Esophagus squamous epithelium (tissue), 5 donors: ENCODE results near the gene BCL7C. TPM values are rescaled to one million over a fixed set of nuclear protein-coding genes. Genes with fewer than 3 reads are reported as not detected.
"Not testable (repeated sequence)": the region's sequence is repeated elsewhere in the genome, so short reads cannot be mapped to it uniquely, and the experiment has no call there.

Experiments
- DNase-seq: peaks from one replicate; lab custom pipeline; 2025; lab: John Stamatoyannopoulos, UW
- H3K27ac ChIP-seq, 4 donors: fragments of 200-600 bp; sonication (generic); one replicate each; pipeline ENCODE4 v1.5.1; 2016 to 2019; ENCODE audit warnings: mild to moderate bottlenecking in 1 of 4
- H3K27me3 ChIP-seq, 4 donors: fragments of 200-600 bp; sonication (generic); 1 replicate in 3 of 4; 2 replicates in 1 of 4; pipeline versions ENCODE4 v1.5.1 to v1.6.0; 2017 to 2021; ENCODE audit warnings: antibody characterized with exemption in 1 of 4
- H3K36me3 ChIP-seq, 3 donors: fragments of 200-600 bp; sonication (generic); one replicate each; pipeline ENCODE4 v1.5.1; 2016 to 2019
- H3K4me1 ChIP-seq, 3 donors: fragments of 200-600 bp; sonication (generic); one replicate each; pipeline ENCODE4 v1.5.1; 2017 to 2019
- H3K4me3 ChIP-seq, 4 donors: fragments of 200-600 bp; sonication (generic); 1 replicate in 3 of 4; 2 replicates in 1 of 4; pipeline ENCODE4 v1.5.1; 2016 to 2019; ENCODE audit warnings: mild to moderate bottlenecking in 2 of 4, moderate library complexity in 1 of 4
- H3K9me3 ChIP-seq, 3 donors: fragments of 200-600 bp; sonication (generic); one replicate each; pipeline ENCODE4 v1.5.1; 2016 to 2019
- POLR2A ChIP-seq, 4 donors: fragments of 450-650 bp; IDR thresholded peaks; one replicate each; pipeline ENCODE4 v1.6.1; 2017; ENCODE audit warnings: antibody characterized with exemption in 4 of 4, mild to moderate bottlenecking in 4 of 4, moderate library complexity in 3 of 4
- WGBS, 2 donors: methylation state at CpG; one replicate each; pipeline ENCODE4 v1.1.5; 2018; 5-methylcytosine and 5-hydroxymethylcytosine counted together
- intact Hi-C: fragments of 100-400 bp; cut with DNase I; formaldehyde crosslinking; loops from one replicate; pipeline ENCODE4 v1.15.0; 2022
- total RNA-seq, 4 donors: library from RNA; depleted of rRNA; stranded (reverse); fragments of >200 nt; gene quantifications; one replicate each; pipeline ENCODE4 v1.1.0, GENCODE V29; 2016
- TF ChIP-seq, protein P1 (sequence below), 6 experiments: fragments of 450-650 bp in 4 of 6; fragments of 200-600 bp in 2 of 6; sonication (generic) in 2 of 6; IDR thresholded peaks; one replicate each; pipeline ENCODE4 v1.5.1; 2016 to 2019; ENCODE audit warnings: antibody characterized with exemption in 6 of 6, mild to moderate bottlenecking in 4 of 6, moderate library complexity in 4 of 6
- donor health status: DM: yes; HTN: yes; CAD: no.

The BCL7C gene
- total RNA-seq, 4 donors from 2014 or later, result 16.2 to 41.4 (median 25.8) TPM

GRCh38 chr16:30874821-30875717 lies 18.8 kb downstream of the BCL7C start:
- peak in 3 of 4 donors; percentile 46 to 89 (median 80) for TF ChIP-seq POLR2A (IDR thresholded peaks at IDR 0.05)
- TF ChIP-seq, protein P1, sequence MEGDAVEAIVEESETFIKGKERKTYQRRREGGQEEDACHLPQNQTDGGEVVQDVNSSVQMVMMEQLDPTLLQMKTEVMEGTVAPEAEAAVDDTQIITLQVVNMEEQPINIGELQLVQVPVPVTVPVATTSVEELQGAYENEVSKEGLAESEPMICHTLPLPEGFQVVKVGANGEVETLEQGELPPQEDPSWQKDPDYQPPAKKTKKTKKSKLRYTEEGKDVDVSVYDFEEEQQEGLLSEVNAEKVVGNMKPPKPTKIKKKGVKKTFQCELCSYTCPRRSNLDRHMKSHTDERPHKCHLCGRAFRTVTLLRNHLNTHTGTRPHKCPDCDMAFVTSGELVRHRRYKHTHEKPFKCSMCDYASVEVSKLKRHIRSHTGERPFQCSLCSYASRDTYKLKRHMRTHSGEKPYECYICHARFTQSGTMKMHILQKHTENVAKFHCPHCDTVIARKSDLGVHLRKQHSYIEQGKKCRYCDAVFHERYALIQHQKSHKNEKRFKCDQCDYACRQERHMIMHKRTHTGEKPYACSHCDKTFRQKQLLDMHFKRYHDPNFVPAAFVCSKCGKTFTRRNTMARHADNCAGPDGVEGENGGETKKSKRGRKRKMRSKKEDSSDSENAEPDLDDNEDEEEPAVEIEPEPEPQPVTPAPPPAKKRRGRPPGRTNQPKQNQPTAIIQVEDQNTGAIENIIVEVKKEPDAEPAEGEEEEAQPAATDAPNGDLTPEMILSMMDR (IDR thresholded peaks at IDR 0.05), result no peak
- intact Hi-C loops, result no loop called here
- WGBS, 2 donors, result 0 to 1% methylated on average over 18 to 28 of the region's 85 CpGs
- Histone ChIP-seq H3K4me3 (peak overlapping the region; percentile 79 to 92 (median 87)), H3K9me3 (no peaks in the 10 kb centered on the region), H3K4me1 (peaks cover 16 to 43% (median 20%) of the 10 kb centered on the region in 3 donors), H3K27me3 (no peaks in the 10 kb centered on the region), H3K27ac (peak overlapping the region; percentile 92 to 96 (median 94)), H3K36me3 (peaks cover 0 to 28% (median 0%) of the 10 kb centered on the region in 3 donors)
- peak; percentile 50 for DNase-seq

DNA sequence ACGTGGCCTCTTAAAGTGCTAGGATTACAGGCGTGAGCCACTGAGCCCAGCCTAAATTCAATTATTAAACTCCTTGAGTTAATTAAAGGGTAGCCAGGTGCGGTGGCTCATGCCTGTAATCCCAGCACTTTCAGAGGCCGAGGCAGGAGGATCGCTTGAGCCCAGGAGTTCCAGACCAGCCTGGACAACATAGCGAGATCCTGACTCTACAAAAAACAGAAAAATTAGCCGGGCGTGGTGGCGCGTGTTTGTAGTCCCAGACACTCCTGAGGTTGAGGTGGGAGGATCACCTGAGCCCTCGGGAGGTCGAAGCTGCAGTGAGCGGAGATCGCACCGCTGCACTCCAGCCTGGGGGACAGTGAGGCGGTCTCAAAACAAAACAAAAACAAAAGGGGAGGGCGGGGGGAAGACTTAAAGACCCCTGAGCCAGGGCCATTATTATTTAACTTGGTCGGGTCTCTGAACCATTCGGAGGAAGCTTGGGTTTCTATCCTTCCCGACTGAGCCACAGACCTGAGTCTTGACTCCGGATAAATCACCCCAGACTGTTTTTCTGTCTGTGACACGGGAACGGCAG lies 19.5 kb downstream of the BCL7C start:
- H3K4me1 ChIP-seq, result peaks cover 16 to 43% (median 20%) of the 10 kb centered on the region in 3 donors
- 17 to 24% methylated on average over 18 to 22 of the region's 23 CpGs for WGBS, 2 donors
- intact Hi-C loops, result no loop called here
- peak overlapping the region; percentile 79 to 92 (median 87) for H3K4me3 ChIP-seq
- peaks cover 0 to 21% (median 0%) of the 10 kb centered on the region in 3 donors for H3K36me3 ChIP-seq
- H3K27ac ChIP-seq, result peak overlapping the region; percentile 92 to 96 (median 94)
- no peaks in the 10 kb centered on the region for H3K9me3 ChIP-seq
- H3K27me3 ChIP-seq, result no peaks in the 10 kb centered on the region
- DNase-seq, result no peak
- TF ChIP-seq, protein P1 (IDR thresholded peaks at IDR 0.05), result no peak
- TF ChIP-seq POLR2A (IDR thresholded peaks at IDR 0.05), result no peak

DNA sequence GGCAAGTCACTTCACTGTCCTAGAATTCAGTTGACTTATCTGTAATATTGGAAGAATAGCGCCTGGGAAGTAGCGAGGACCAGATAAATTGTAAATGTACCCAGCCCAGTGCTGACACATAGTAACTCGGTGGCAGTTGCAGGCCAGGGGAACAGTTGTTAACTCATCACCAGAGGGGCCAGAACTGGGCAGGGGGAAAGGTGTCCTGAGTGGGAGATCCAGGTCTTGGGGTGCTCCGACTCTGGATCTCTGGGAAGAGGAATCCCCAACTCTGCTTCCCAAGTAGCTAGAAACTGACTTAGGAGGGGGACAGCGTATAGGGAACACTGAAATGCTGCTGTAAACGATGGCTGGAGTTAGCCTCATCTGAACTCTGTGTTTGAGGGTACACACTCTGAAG lies 23.0 kb downstream of the BCL7C start:
- H3K9me3 ChIP-seq, result no peaks in the 10 kb centered on the region
- intact Hi-C loops, result no loop called here
- no peak overlapping the region for H3K4me3 ChIP-seq
- H3K36me3 ChIP-seq, result peaks cover 0 to 9% (median 0%) of the 10 kb centered on the region in 3 donors
- H3K4me1 ChIP-seq, result peaks cover 4 to 20% (median 8%) of the 10 kb centered on the region in 3 donors
- no peak overlapping the region for H3K27ac ChIP-seq
- no peak for DNase-seq
- no peak for TF ChIP-seq POLR2A (IDR thresholded peaks at IDR 0.05)
- TF ChIP-seq, protein P1 (IDR thresholded peaks at IDR 0.05), result no peak
- 96% methylated on average over 6 of the region's 6 CpGs for WGBS, 2 donors
- no peaks in the 10 kb centered on the region for H3K27me3 ChIP-seq

DNA sequence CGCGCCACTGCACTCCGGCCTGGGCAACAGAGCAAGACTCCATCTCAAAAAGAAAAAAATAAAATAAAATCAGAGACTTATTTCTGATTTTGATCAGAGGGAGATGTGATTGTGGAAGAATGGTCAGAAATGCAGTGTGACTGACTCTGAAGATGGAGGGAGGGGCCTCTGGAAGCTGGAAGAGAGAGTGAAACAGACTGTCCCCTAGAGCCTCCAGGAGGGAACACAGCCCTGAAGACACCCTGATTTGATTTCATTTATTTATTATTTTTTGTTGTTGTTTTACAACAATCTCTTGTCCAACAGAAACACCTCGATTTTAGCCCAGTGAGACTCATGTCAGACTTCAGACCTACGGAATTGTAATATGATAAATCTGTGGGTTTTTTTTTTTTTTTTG lies 26.1 kb downstream of the BCL7C start:
- intact Hi-C loops, result no loop called here
- TF ChIP-seq, protein P1 (IDR thresholded peaks at IDR 0.05), result peak in 1 of 6 experiments; percentile 21
- no peak for TF ChIP-seq POLR2A (IDR thresholded peaks at IDR 0.05)
- no peaks in the 10 kb centered on the region for H3K4me1 ChIP-seq
- WGBS, 2 donors, result 84 to 90% methylated on average over 5 of the region's 5 CpGs
- H3K27ac ChIP-seq, result no peak overlapping the region
- H3K36me3 ChIP-seq, result peaks cover 0 to 9% (median 0%) of the 10 kb centered on the region in 3 donors
- no peak overlapping the region for H3K4me3 ChIP-seq
- no peaks in the 10 kb centered on the region for H3K27me3 ChIP-seq
- DNase-seq, result no peak
- H3K9me3 ChIP-seq, result no peaks in the 10 kb centered on the region

DNA sequence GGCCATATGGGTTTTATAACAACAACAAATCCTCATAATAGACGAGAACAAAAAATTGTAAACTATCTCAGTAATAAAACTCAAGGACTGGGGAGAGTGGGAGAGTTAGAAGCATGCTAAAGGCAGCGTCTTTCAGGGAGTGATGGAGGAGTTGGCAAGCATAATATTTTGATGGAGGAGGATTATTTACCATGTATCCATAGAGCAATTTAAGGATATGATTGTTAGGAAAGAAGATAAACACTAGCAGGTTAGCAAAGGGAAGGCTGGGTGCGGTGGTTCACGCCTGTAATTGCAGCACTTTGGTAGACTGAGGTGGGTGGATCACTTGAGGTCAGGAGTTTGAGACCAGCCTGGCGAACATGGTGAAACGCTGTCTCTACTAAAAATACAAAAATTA lies 27.8 kb downstream of the BCL7C start:
- Histone ChIP-seq H3K4me3 (no peak overlapping the region), H3K27ac (no peak overlapping the region), H3K36me3 (no peaks in the 10 kb centered on the region), H3K27me3 (no peaks in the 10 kb centered on the region), H3K4me1 (no peaks in the 10 kb centered on the region), H3K9me3 (no peaks in the 10 kb centered on the region)
- intact Hi-C loops, result no loop called here
- WGBS, 2 donors, result 80 to 88% methylated on average over 6 of the region's 6 CpGs
- DNase-seq, result no peak
- TF ChIP-seq POLR2A (IDR thresholded peaks at IDR 0.05), result no peak
- TF ChIP-seq, protein P1 (IDR thresholded peaks at IDR 0.05), result no peak

DNA sequence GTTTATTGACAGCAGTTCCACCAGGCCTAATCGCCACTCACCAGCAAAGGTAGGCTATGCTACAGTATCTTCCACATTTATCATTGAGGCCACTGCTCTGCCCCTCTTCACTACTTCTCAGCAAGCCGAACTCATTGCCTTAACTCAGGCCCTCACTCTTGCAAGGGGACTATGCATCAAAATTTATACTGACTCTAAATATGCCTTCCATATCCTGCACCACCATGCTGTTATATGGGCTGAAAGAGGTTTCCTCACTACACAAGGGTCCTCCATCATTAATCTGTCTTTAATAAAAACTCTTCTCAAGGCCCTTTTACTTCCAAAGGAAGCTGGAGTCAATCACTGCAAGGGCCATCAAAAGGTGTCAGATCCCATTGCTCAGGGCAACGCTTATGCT lies 30.7 kb downstream of the BCL7C start:
- H3K9me3 ChIP-seq, DNase-seq, H3K36me3 ChIP-seq, H3K27ac ChIP-seq, H3K4me1 ChIP-seq, intact Hi-C loops, H3K4me3 ChIP-seq, H3K27me3 ChIP-seq: not testable (repeated sequence)
- WGBS, 2 donors, result 89 to 97% methylated on average over 3 of the region's 3 CpGs

- H3K27me3 ChIP-seq, intact Hi-C loops, H3K4me1 ChIP-seq, H3K4me3 ChIP-seq, H3K9me3 ChIP-seq, H3K36me3 ChIP-seq, H3K27ac ChIP-seq, DNase-seq: not testable (repeated sequence)
- WGBS, 2 donors, result 86 to 89% methylated on average over 7 of the region's 7 CpGs
These were observed 33.1 kb downstream of the BCL7C start for GRCh38 chr16:30860729-30861128.
